Astrocyte (in vitro differentiated cells and primary cell): Measurements from ENCODE around the gene CCDC15. TPM values are rescaled to one million over a fixed set of nuclear protein-coding genes. Genes with fewer than 3 reads are reported as not detected.

Experiments
- DNase-seq: peaks from one replicate; pipeline ENCODE4 v3.0.0-alpha.2; 2010; ENCODE audit warnings: low read depth
- FAIRE-seq: peaks from 2 replicates; lab custom pipeline; 2011; peaks lifted over from hg19 to GRCh38; lab: Jason Lieb, UNC
- H2AFZ ChIP-seq: 2 replicates; pipeline ENCODE4 v1.6.0; 2012; ENCODE audit warnings: low read depth, low read length, inconsistent platforms
- H3K27ac ChIP-seq: 2 replicates; pipeline ENCODE4 v1.5.1; 2011; ENCODE audit warnings: low read depth, low read length, inconsistent platforms
- H3K27me3 ChIP-seq: 2 replicates; pipeline ENCODE4 v1.6.0; 2011; ENCODE audit warnings: low read length, inconsistent platforms; ENCODE audit not compliant: insufficient read depth
- H3K36me3 ChIP-seq: 2 replicates; pipeline ENCODE4 v1.5.1; 2011; ENCODE audit warnings: low read length, inconsistent platforms; ENCODE audit not compliant: insufficient read depth
- H3K4me1 ChIP-seq: 2 replicates; pipeline ENCODE4 v1.5.1; 2011; ENCODE audit warnings: low read length, inconsistent platforms; ENCODE audit not compliant: insufficient read depth
- H3K4me2 ChIP-seq: 2 replicates; pipeline ENCODE4 v1.6.0; 2012; ENCODE audit warnings: low read length, inconsistent platforms
- H3K4me3 ChIP-seq: 2 replicates; pipeline ENCODE4 v1.5.1; 2011; ENCODE audit warnings: low read depth, mild to moderate bottlenecking, low read length, inconsistent platforms; ENCODE audit not compliant: insufficient read depth
- H3K79me2 ChIP-seq: 2 replicates; pipeline ENCODE4 v1.6.0; 2012; ENCODE audit warnings: mild to moderate bottlenecking, low read length, inconsistent platforms; ENCODE audit not compliant: insufficient read depth
- H3K9ac ChIP-seq: 2 replicates; pipeline ENCODE4 v1.6.0; 2012; ENCODE audit warnings: mild to moderate bottlenecking, low read length, inconsistent platforms
- H3K9me3 ChIP-seq: 2 replicates; pipeline ENCODE4 v1.5.1; 2012; ENCODE audit warnings: low read depth, mild to moderate bottlenecking, low read length, inconsistent platforms; ENCODE audit not compliant: insufficient read depth
- H4K20me1 ChIP-seq: 2 replicates; pipeline ENCODE4 v1.6.0; 2012; ENCODE audit warnings: low read length, inconsistent platforms; ENCODE audit not compliant: insufficient read depth
- H3K27ac Mint-ChIP-seq: one replicate; pipeline ENCODE4 v1.8.0; 2021; ENCODE audit warnings: mild to moderate bottlenecking, mixed read lengths; ENCODE audit not compliant: unreplicated experiment
- H3K27me3 Mint-ChIP-seq: one replicate; pipeline ENCODE4 v1.8.0; 2021; ENCODE audit warnings: low read depth, mixed read lengths; ENCODE audit not compliant: unreplicated experiment
- H3K36me3 Mint-ChIP-seq: one replicate; pipeline ENCODE4 v1.8.0; 2021; ENCODE audit warnings: low read depth, mixed read lengths; ENCODE audit not compliant: unreplicated experiment
- H3K4me1 Mint-ChIP-seq: one replicate; pipeline ENCODE4 v1.8.0; 2021; ENCODE audit warnings: low read depth, mixed read lengths; ENCODE audit not compliant: unreplicated experiment
- H3K4me3 Mint-ChIP-seq: one replicate; pipeline ENCODE4 v1.8.0; 2021; ENCODE audit warnings: mild to moderate bottlenecking, moderate library complexity, mixed read lengths; ENCODE audit not compliant: unreplicated experiment
- H3K9me3 Mint-ChIP-seq: one replicate; pipeline ENCODE4 v1.8.0; 2021; ENCODE audit warnings: mild to moderate bottlenecking, mixed read lengths; ENCODE audit not compliant: unreplicated experiment
- EZH2 ChIP-seq: IDR thresholded peaks from 2 replicates; pipeline ENCODE4 v1.6.1; 2012; ENCODE audit warnings: mild to moderate bottlenecking, low read length, inconsistent platforms; ENCODE audit not compliant: insufficient read depth
- total RNA-seq: library from RNA; stranded (reverse); gene quantifications from 2 replicates; pipeline ENCODE4 v1.2.1, GENCODE V29; 2021
- TF ChIP-seq, protein P1 (sequence below): IDR thresholded peaks from 2 replicates; pipeline ENCODE4 v1.5.1; 2011; ENCODE audit warnings: low read depth, mild to moderate bottlenecking, inconsistent platforms, low read length, moderate library complexity; ENCODE audit not compliant: insufficient read depth

The CCDC15 gene
- total RNA-seq, 1 donor from 2014 or later, result 0.75 TPM

DNA sequence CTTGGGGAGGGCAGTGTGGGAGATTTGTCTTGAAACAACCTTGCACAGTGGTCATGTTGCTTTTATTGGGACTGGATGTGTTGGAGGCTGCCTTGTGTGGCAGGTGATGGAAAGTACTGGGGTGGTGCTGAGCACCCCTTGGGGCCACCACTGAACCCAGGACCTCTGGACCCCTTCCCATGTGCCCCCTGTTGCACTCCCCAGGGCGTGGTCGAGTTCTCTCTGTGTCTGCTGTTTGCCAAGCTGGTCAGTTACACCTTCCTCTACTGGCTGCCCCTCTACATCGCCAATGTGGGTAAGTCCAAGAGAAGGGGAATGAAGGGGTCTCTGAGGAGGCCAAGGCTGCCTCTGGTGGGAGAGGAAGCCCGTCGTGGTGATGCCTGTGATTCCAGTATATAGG is 128.0 kb downstream of the CCDC15 start:
- Histone ChIP-seq H3K79me2 (no peaks in the 10 kb centered on the region), H3K9ac (no peak overlapping the region), H3K27ac (no peak overlapping the region), H3K4me1 (peaks cover 27% of the 10 kb centered on the region), H2AFZ (no peak overlapping the region), H3K4me2 (no peak overlapping the region), H3K4me3 (no peak overlapping the region), H3K27me3 (no peaks in the 10 kb centered on the region), H3K36me3 (no peaks in the 10 kb centered on the region), H3K9me3 (no peaks in the 10 kb centered on the region), H4K20me1 (no peaks in the 10 kb centered on the region)
- no peak for TF ChIP-seq EZH2
- TF ChIP-seq, protein P1, sequence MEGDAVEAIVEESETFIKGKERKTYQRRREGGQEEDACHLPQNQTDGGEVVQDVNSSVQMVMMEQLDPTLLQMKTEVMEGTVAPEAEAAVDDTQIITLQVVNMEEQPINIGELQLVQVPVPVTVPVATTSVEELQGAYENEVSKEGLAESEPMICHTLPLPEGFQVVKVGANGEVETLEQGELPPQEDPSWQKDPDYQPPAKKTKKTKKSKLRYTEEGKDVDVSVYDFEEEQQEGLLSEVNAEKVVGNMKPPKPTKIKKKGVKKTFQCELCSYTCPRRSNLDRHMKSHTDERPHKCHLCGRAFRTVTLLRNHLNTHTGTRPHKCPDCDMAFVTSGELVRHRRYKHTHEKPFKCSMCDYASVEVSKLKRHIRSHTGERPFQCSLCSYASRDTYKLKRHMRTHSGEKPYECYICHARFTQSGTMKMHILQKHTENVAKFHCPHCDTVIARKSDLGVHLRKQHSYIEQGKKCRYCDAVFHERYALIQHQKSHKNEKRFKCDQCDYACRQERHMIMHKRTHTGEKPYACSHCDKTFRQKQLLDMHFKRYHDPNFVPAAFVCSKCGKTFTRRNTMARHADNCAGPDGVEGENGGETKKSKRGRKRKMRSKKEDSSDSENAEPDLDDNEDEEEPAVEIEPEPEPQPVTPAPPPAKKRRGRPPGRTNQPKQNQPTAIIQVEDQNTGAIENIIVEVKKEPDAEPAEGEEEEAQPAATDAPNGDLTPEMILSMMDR, result no peak
- Mint-ChIP-seq H3K4me3 (no peak overlapping the region), H3K4me1 (peaks cover 20% of the 10 kb centered on the region), H3K9me3 (peaks cover 2% of the 10 kb centered on the region), H3K27me3 (peaks cover 24% of the 10 kb centered on the region), H3K27ac (no peak overlapping the region), H3K36me3 (no peaks in the 10 kb centered on the region)
- no peak for FAIRE-seq
- no peak for DNase-seq

DNA sequence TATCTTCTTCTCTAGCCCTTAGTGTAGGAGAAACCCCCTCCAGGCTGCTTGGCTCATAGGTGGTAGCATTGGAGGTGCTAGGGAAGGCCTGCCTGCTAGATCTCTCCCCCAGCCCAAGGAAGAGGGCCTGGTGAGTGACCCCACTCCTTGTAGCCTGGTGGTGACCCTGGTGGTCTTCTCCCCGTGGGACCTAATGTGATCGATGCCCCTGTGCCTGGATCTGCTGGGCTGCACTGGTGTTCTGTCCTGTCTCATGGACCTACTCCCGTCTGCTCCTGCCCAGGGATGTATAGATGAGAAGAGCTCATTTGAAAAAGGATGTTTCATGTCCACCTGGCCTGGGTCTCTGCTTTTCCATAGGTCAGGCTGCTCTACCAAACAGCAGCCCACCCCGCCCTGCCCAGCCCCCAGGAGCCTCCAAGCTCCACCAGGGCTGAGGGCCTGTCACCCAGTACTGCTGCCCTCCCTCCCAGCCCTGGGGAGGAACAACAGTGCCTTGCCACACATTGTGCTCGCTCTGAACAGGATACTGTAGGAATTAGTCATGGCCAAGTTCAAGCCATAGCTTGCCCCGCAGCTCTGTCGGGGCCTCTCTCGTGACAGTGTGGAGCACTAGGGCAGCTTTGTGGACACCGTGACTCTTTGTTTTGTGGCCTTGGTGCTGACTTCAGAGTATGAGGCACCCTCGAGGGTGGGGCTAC is 128.8 kb downstream of the CCDC15 start:
- Histone ChIP-seq H2AFZ (peak overlapping the region; percentile 55), H3K36me3 (no peaks in the 10 kb centered on the region), H3K4me2 (peak overlapping the region; percentile 48), H4K20me1 (no peaks in the 10 kb centered on the region), H3K4me3 (no peak overlapping the region), H3K9me3 (no peaks in the 10 kb centered on the region), H3K9ac (peak overlapping the region; percentile 38), H3K79me2 (no peaks in the 10 kb centered on the region), H3K27ac (peak overlapping the region; percentile 66), H3K4me1 (peaks cover 27% of the 10 kb centered on the region), H3K27me3 (no peaks in the 10 kb centered on the region)
- peaks cover 2% of the 10 kb centered on the region for H3K9me3 Mint-ChIP-seq
- H3K27ac Mint-ChIP-seq, result peak overlapping the region; percentile 75
- FAIRE-seq (no peak), DNase-seq (peak; percentile 78)
- peak overlapping the region; percentile 57 for H3K4me3 Mint-ChIP-seq
- peaks cover 20% of the 10 kb centered on the region for H3K4me1 Mint-ChIP-seq
- H3K27me3 Mint-ChIP-seq, result peaks cover 17% of the 10 kb centered on the region
- no peaks in the 10 kb centered on the region for H3K36me3 Mint-ChIP-seq
- TF ChIP-seq, protein P1, result no peak
- no peak for TF ChIP-seq EZH2
